A549 treated with RU486 at 1 μM for 4 hours (cell line): ENCODE measurements around the gene ZNF582. TPM values are rescaled to one million over a fixed set of nuclear protein-coding genes. Genes with fewer than 3 reads are reported as not detected.

Experiments used
- total RNA-seq: library from RNA; stranded (reverse); fragments of 200-300 nt; extraction: Qiagen RNA extraction; gene quantifications from 5 replicates; pipeline ENCODE4 v1.2.3, GENCODE V29; 2022; ENCODE audit warnings: low read depth

The ZNF582 gene
- 0.95 to 1.3 TPM (median 1.1 TPM) in 5 replicates for total RNA-seq

DNA sequence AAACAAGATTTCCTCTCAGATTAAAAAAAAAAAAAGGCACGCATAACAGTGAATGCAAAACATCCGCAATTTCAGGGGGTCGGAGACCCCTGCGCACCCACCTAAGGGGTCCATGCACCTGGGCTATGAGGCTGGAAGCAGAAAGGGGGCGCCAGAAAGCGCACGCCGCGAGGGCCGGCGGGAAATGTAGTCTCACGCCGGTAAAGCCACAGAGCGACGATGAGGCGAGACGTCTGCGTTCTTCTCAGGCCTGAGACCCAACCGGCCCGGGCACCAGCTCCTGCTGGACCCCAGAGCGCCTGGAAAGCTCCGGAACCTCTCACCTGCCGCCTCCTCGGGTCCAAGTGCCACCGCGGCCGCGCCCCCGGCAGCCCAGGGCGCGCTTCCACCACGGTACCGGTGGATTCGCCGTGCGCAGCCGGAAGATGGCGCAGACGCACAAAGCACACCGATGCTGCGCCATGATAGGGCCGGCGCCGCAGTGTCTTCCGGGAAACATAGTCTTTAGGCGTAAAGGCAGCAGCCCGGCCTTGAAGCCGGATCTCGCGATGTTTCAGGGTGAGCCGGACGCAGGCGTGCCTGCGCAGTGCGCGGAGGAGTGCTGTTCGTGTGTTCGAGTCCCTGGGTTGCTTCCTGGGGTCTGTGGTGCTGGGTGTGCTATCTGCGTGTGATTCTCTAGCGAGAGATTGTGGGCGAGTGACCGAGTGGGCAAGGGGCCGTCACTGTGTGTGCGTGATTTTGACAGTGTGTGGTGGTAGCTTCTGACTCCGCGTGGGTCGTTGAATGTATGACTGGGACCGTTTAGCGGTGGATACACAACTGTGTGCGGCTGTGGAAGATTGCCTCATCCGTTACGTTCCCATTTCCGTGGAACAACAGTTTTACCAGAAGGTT is at the start of gene ZNF582:
Gene ZNF582, minus strand, starts transcription at position 416 of the 894 bp plus-strand sequence. CDS start 1,782 bp downstream, outside the sequence.

DNA sequence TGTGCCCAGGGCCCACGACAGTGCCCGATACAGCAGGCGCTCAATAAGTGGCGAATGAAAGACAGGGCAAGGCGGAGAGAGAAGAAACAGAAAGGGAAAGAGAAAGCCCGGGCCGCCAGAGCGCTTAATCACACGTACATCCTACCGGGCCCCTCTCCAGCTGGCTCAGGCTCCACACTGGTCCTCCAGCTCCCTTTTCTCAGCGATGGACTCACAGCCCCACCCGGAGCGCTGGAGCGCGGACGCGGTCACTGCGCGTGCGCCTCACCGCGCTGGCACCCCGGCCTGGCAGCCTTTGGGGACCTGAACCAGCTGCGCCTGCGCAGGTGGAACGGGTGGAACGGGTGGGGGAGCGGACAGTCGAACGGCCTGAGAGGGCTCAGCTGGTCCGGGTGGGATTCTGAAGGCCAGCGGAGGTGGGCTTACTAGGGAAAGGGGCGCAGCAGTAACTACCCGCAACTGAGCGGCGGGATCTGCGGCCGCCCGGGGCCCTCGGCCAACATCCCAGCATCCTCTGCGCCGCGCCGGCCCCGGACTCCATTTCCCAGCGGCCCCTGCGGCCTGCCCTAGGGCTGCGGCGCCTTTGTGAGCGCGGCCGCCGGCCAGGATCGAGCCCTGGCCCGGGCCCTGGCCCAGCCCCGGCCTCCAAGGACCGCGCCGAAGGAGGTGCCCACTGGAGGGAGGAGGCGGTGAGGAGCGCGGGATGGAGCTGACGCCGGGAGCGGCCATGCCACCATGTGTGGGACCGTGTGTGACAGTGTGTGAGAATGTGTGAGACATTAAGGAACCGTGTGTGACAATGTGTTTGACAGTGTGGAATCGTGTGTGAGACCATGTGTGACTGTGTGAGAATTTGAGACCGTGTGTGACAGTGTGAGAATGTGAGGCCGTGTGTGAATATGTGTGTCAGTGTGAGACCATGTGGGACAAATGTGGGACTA is 10.7 kb upstream of the ZNF582 start, which contains the start of gene ZNF583:
Gene ZNF583, plus strand, starts transcription at position 569 of the 941 bp plus-strand sequence. CDS start 2,783 bp downstream, outside the sequence.

Other genes with a start within 250 kb of the ZNF582 start
- not detected in 5 replicates for gene GALP, start 217.5 kb downstream of the ZNF582 start, total RNA-seq
- 0.06 TPM in 1 of 5 replicates, not detected in the others for gene ZSCAN5B, start 195.8 kb downstream of the ZNF582 start, total RNA-seq
- not detected in 5 replicates for gene ZSCAN5C, start 191.3 kb downstream of the ZNF582 start, total RNA-seq
- gene EDDM13, start 120.8 kb downstream of the ZNF582 start, total RNA-seq = not detected in 5 replicates
- 5.7 to 9.2 TPM (median 8.8 TPM) in 5 replicates for gene ZSCAN5A, start 78.7 kb downstream of the ZNF582 start, total RNA-seq
- gene ZNF583, start 10.8 kb upstream of the ZNF582 start, total RNA-seq = 2.0 to 2.7 TPM (median 2.3 TPM) in 5 replicates
- gene ZNF667, start 83.8 kb upstream of the ZNF582 start, total RNA-seq = not detected in 5 replicates
- 0.02 to 0.28 TPM (median 0.07 TPM) in 3 of 5 replicates, not detected in the others for gene ZNF471, start 114.3 kb upstream of the ZNF582 start, total RNA-seq
- gene ZFP28, start 145.4 kb upstream of the ZNF582 start, total RNA-seq = 2.6 to 3.7 TPM (median 3.3 TPM) in 5 replicates
- 0.73 to 1.6 TPM (median 1.3 TPM) in 5 replicates for gene ZNF470, start 173.9 kb upstream of the ZNF582 start, total RNA-seq
- 8.5 to 12.1 TPM (median 10.3 TPM) in 5 replicates for gene ZNF71, start 201.8 kb upstream of the ZNF582 start, total RNA-seq
- gene SMIM17, start 249.6 kb upstream of the ZNF582 start, total RNA-seq = not detected in 5 replicates